NT2/D1 (cell line): ENCODE measurements around the gene CPA1.

Source experiments
- DNase-seq: peaks from one replicate; pipeline ENCODE4 v3.0.0-alpha.2; 2011; ENCODE audit warnings: low read depth, low spot score
- H3K27me3 ChIP-seq: 2 replicates; pipeline ENCODE4 v1.6.0; 2011; ENCODE audit warnings: mild to moderate bottlenecking; ENCODE audit not compliant: insufficient read length, insufficient read depth
- H3K36me3 ChIP-seq: 2 replicates; pipeline ENCODE4 v1.6.1; 2011; ENCODE audit warnings: mild to moderate bottlenecking, low read length, mixed read lengths; ENCODE audit not compliant: insufficient read depth, insufficient read length
- H3K4me1 ChIP-seq: 2 replicates; pipeline ENCODE4 v1.5.1; 2011; ENCODE audit not compliant: insufficient read depth, insufficient read length
- H3K4me3 ChIP-seq: 2 replicates; pipeline ENCODE4 v1.5.1; 2011; ENCODE audit warnings: low read depth; ENCODE audit not compliant: insufficient read length
- H3K9ac ChIP-seq: 2 replicates; pipeline ENCODE4 v1.6.0; 2011; ENCODE audit warnings: low read depth; ENCODE audit not compliant: insufficient read length
- H3K9me3 ChIP-seq: 2 replicates; pipeline ENCODE4 v1.5.1; 2011; ENCODE audit warnings: mild to moderate bottlenecking, low read length; ENCODE audit not compliant: insufficient read depth
- SUZ12 ChIP-seq: IDR thresholded peaks from 2 replicates; pipeline ENCODE4 v1.6.1; 2011; ENCODE audit not compliant: insufficient read length, insufficient read depth; ENCODE audit errors: extremely low read depth
- YY1 ChIP-seq: IDR thresholded peaks from 2 replicates; pipeline ENCODE4 v1.6.1; 2011; ENCODE audit not compliant: insufficient read length, insufficient read depth
- ZNF274 ChIP-seq: IDR thresholded peaks from 2 replicates; pipeline ENCODE4 v1.6.1; 2011; ENCODE audit warnings: mild to moderate bottlenecking, low read depth, low read length

CPA1 gene

DNA sequence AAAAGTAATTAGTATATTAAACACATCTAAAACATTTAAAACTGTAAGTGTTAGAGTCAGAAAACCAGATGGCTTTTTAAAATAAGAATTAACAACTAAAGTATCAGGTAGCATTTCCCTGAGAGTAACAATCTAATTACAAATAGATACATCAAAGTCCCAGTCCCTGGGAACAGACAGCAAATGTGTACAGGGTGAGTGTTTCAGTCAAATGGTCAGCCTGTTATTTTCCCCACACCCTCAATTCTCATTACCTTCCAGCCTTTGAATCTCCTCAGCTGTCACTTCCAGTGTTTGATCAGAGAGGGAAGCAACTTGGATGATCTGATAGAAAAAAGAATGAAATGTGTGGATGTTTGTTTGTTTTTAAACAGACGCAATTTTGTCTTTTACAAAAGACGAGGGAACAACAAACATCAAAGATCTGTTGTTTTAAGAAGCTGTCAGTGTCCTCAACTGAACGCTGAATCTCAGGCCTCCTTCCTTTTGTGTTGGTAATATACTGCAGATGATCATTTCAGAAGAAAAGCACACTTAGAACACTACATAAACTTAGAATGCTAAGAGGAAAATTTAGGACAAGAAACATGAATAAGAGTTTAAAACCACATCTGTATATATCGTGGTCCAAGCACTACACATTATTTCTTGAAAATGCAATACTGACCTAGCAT, 30.7 kb downstream of the CPA1 start:
- H3K4me3 ChIP-seq: no peak overlapping the region
- DNase-seq: no peak
- H3K27me3 ChIP-seq: no peaks in the 10 kb centered on the region
- H3K4me1 ChIP-seq: no peaks in the 10 kb centered on the region
- H3K36me3 ChIP-seq: peaks cover 7% of the 10 kb centered on the region
- H3K9ac ChIP-seq: no peak overlapping the region
- TF ChIP-seq ZNF274: no peak
- TF ChIP-seq SUZ12: no peak
- TF ChIP-seq YY1: no peak
- no peaks in the 10 kb centered on the region for H3K9me3 ChIP-seq

DNA sequence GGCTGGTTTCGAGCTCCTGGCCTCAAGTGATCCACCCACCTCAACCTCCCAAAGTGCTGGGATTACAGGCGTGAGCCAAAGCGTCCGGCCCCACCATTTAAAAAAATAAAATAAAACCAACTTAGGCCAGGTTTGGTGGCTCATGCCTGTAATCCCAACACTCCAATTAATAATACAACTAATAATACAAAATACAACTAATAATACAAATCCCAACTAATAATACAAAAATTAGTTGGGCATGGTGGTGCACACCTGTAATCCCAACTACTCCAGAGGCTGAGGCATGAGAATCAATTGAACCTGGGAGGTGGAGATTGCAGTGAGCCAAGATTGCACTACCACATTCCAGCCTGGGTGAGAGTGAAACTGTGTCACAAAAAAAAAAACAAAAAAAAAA, 32.9 kb downstream of the CPA1 start:
- H3K9me3 ChIP-seq: no peaks in the 10 kb centered on the region
- H3K27me3 ChIP-seq: no peaks in the 10 kb centered on the region
- no peak overlapping the region for H3K4me3 ChIP-seq
- H3K36me3 ChIP-seq: peaks cover 7% of the 10 kb centered on the region
- no peak overlapping the region for H3K9ac ChIP-seq
- no peaks in the 10 kb centered on the region for H3K4me1 ChIP-seq
- DNase-seq: no peak
- TF ChIP-seq YY1 (no peak), SUZ12 (no peak), ZNF274 (no peak)

DNA sequence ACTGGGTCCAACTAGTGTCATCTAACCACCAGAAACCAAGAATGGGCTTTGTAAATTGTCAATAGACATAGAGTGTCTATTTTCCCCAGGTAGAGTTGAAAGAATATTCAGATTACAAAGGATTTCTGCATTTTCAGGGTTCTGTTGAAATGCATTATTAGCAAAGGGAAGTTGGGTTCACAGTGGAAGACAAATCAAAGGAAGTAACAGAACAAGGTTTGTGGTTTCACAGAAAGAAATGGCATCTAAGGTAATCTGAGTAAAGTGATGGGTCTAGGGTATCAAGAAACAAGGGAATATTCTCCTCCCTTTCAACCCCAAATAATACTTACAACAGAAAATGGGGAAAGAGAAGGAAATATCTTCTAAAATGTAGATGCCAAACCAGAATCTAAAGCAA, 34.7 kb downstream of the CPA1 start:
- no peak overlapping the region for H3K4me3 ChIP-seq
- TF ChIP-seq YY1: no peak
- no peak for TF ChIP-seq SUZ12
- TF ChIP-seq ZNF274: no peak
- DNase-seq: no peak
- H3K4me1 ChIP-seq: no peaks in the 10 kb centered on the region
- no peak overlapping the region for H3K9ac ChIP-seq
- H3K36me3 ChIP-seq: peaks cover 7% of the 10 kb centered on the region
- no peaks in the 10 kb centered on the region for H3K9me3 ChIP-seq
- no peaks in the 10 kb centered on the region for H3K27me3 ChIP-seq

DNA sequence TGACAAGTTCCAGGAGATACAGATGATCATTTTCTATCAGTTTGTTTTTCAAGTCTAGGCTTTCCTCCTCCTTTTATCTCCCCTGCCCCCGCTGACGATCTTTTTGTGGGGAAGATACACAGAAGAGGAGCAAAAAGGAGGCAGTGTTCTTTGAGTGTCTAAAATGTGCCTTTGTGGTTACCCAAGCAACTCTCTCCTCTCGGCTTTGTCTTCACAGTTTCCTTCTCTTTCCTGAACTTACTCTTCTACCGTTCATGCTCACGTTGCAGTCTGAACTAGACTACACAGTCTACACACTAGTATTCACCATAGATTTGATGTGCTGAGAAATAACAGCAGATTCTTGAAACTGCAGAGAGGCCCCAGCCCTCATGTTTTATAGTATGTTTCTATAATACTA, 36.9 kb downstream of the CPA1 start:
- Histone ChIP-seq H3K4me3 (no peak overlapping the region), H3K9me3 (no peaks in the 10 kb centered on the region), H3K27me3 (no peaks in the 10 kb centered on the region), H3K4me1 (no peaks in the 10 kb centered on the region), H3K36me3 (no peaks in the 10 kb centered on the region), H3K9ac (no peak overlapping the region)
- TF ChIP-seq YY1 (no peak), SUZ12 (no peak), ZNF274 (no peak)
- no peak for DNase-seq

DNA sequence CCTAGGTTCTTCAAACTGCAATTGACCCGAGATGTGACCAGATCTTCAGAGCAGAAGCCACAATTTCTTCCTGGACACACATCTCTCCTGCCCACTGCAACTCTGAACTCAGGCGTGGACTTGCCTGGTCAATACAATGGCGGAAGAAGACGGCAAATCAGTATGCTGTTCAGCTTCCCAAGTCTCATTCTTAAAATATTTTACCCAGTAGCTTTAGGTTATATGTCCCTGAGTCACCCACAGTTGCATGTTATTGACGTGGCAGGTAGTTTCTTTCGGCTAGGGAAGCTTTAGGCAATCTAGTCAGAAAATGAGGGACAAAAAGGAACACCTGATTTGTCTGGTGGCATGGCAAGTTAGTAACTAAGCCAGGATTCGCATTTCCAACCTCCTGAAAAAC, 38.0 kb downstream of the CPA1 start:
- Histone ChIP-seq H3K9ac (no peak overlapping the region), H3K4me3 (no peak overlapping the region), H3K27me3 (no peaks in the 10 kb centered on the region), H3K36me3 (no peaks in the 10 kb centered on the region), H3K4me1 (no peaks in the 10 kb centered on the region), H3K9me3 (no peaks in the 10 kb centered on the region)
- DNase-seq: no peak
- no peak for TF ChIP-seq YY1
- TF ChIP-seq SUZ12: no peak
- TF ChIP-seq ZNF274: no peak

DNA sequence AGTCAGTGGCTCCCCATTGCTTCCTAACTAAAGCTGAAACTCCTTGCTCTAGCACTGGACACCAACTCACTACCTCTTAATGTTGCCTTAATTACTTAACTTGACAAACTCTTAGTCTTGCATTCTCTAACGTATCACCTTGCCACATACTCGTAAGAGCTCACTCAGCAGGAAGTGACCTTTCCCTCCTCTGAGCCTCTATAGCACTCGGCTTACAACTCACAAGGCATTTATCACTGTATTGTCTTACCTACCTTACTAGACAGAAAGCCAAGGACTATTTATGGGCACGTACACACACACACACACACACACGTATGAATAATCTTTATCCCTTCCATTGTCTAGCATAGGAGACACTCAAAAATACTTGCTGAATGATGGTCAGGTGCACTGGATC, 39.4 kb downstream of the CPA1 start:
- Histone ChIP-seq H3K4me1 (no peaks in the 10 kb centered on the region), H3K27me3 (no peaks in the 10 kb centered on the region), H3K9ac (no peak overlapping the region), H3K36me3 (no peaks in the 10 kb centered on the region), H3K4me3 (no peak overlapping the region), H3K9me3 (no peaks in the 10 kb centered on the region)
- TF ChIP-seq SUZ12: no peak
- TF ChIP-seq ZNF274: no peak
- no peak for TF ChIP-seq YY1
- DNase-seq: no peak

DNA sequence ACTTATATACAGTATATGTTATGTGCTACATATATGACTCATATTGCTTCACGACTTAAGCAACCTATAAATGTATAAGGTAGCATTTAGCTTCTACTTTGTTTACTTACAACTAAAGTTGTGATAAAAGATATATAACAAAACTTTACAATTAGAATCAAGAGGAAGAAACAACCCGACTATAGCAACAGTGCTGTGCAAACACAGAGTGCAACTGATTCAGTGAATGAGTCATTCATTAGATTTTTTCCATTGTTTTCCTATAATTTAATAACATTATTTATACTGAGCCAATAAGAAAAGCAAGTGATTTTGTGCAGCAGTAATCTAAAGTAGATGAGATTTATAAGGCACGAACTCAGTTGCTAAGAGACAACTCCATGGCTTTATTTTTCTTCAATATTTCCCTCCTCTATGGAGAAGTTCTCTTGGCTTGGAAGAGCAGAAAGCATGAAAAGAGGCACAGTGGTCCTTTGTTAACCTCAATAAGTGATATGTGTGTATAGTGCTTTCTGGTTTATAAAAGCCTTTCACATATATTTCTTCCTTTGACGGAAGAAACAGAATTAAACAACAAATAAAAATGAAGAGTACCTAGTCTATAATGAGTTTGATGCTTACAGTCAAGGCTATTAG, 40.8 kb downstream of the CPA1 start:
- Histone ChIP-seq H3K36me3 (no peaks in the 10 kb centered on the region), H3K9me3 (no peaks in the 10 kb centered on the region), H3K9ac (no peak overlapping the region), H3K4me1 (no peaks in the 10 kb centered on the region), H3K27me3 (no peaks in the 10 kb centered on the region), H3K4me3 (no peak overlapping the region)
- TF ChIP-seq YY1: no peak
- TF ChIP-seq SUZ12: no peak
- DNase-seq: no peak
